Activated CD4-positive, alpha-beta T cell treated with anti-CD3 and anti-CD28 coated beads, Interleukin-2, amount 50 U/mL, for 1 hour (primary cell): ENCODE data around the gene SLC66A3.

Experiments used
- DNase-seq: peaks from one replicate; pipeline ENCODE4 v3.0.0-alpha.2; 2020

The SLC66A3 gene

GRCh38 chr2:11222845-11223244, 67.6 kb downstream of the SLC66A3 start:
- DNase-seq = no peak

- no peak for DNase-seq
Measured at GRCh38 chr2:11224887-11225286, 69.6 kb downstream of the SLC66A3 start.

- DNase-seq = no peak
Measured at GRCh38 chr2:11227595-11227994, 72.3 kb downstream of the SLC66A3 start.
